CD14-positive monocyte (primary cell): ENCODE results near the gene NPAT. TPM values are rescaled to one million over a fixed set of nuclear protein-coding genes. Genes with fewer than 3 reads are reported as not detected.

ENCODE experiments used
- DNase-seq, 3 donors: peaks; one replicate each; pipeline ENCODE4 v3.0.0-alpha.2; 2011 to 2022
- H2AFZ ChIP-seq: 2 replicates; pipeline ENCODE4 v1.6.0; 2012; ENCODE audit warnings: mild to moderate bottlenecking, low read depth, low read length, inconsistent platforms; ENCODE audit not compliant: insufficient read depth, poor library complexity, severe bottlenecking
- H3K27ac ChIP-seq, 2 donors: 1 replicate in 1 of 2; 2 replicates in 1 of 2; pipeline ENCODE4 v1.5.1; 2012 to 2013; ENCODE audit warnings: low read length in 2 of 2, control low read depth in 1 of 2, inconsistent platforms in 1 of 2, low read depth in 1 of 2, mild to moderate bottlenecking in 1 of 2
- H3K27me3 ChIP-seq, 2 donors: one replicate each; pipeline versions ENCODE4 v1.6.0 to v1.6.1; 2011 to 2013; ENCODE audit warnings: low read length in 2 of 2; ENCODE audit not compliant: control insufficient read depth in 2 of 2, insufficient read depth in 2 of 2
- H3K36me3 ChIP-seq, 2 donors: replicated peaks in 1 of 2; 1 replicate in 1 of 2; 2 replicates in 1 of 2; pipeline versions ENCODE4 v1.5.1 to v1.6.1; 2012 to 2013; ENCODE audit warnings: low read length in 2 of 2, control low read depth in 1 of 2, inconsistent platforms in 1 of 2, mild to moderate bottlenecking in 1 of 2; ENCODE audit not compliant: insufficient read depth in 2 of 2, control insufficient read depth in 1 of 2
- H3K4me1 ChIP-seq, 2 donors: 1 replicate in 1 of 2; 2 replicates in 1 of 2; pipeline versions ENCODE4 v1.5.1 to v1.6.1; 2012 to 2013; ENCODE audit warnings: low read length in 2 of 2, control low read depth in 1 of 2, inconsistent platforms in 1 of 2, mild to moderate bottlenecking in 1 of 2, moderate library complexity in 1 of 2; ENCODE audit not compliant: insufficient read depth in 2 of 2, control insufficient read depth in 1 of 2
- H3K4me2 ChIP-seq: replicated peaks from 2 replicates; pipeline ENCODE3; 2012; ENCODE audit warnings: low read length, moderate library complexity, mild to moderate bottlenecking; ENCODE audit not compliant: poor library complexity, severe bottlenecking; ENCODE audit errors: extremely low read depth
- H3K4me3 ChIP-seq, 3 experiments: fragments of 200-600 bp in 1 of 3; sonication (generic) in 1 of 3; replicated peaks in 1 of 3; 1 replicate in 2 of 3; 2 replicates in 1 of 3; pipeline ENCODE4 v1.5.1; 2011 to 2013; ENCODE audit warnings: low read length in 3 of 3, mild to moderate bottlenecking in 3 of 3, control low read depth in 2 of 3, low read depth in 2 of 3, inconsistent platforms in 1 of 3, moderate library complexity in 1 of 3
- H3K79me2 ChIP-seq: 2 replicates; pipeline ENCODE4 v1.6.0; 2012; ENCODE audit warnings: mild to moderate bottlenecking, control low read depth, inconsistent platforms, low read length, moderate library complexity; ENCODE audit not compliant: insufficient read depth
- H3K9ac ChIP-seq: 2 replicates; pipeline ENCODE4 v1.6.0; 2017; ENCODE audit warnings: low read length, mild to moderate bottlenecking; ENCODE audit not compliant: insufficient read depth, poor library complexity, severe bottlenecking
- H3K9me3 ChIP-seq, 2 donors: replicated peaks in 1 of 2; 1 replicate in 1 of 2; 2 replicates in 1 of 2; pipeline versions ENCODE4 v1.5.1 to v1.6.1; 2012 to 2013; ENCODE audit warnings: low read length in 2 of 2, control low read depth in 1 of 2; ENCODE audit not compliant: control insufficient read depth in 1 of 2, insufficient read depth in 1 of 2
- H4K20me1 ChIP-seq: 2 replicates; pipeline ENCODE4 v1.6.0; 2012; ENCODE audit warnings: mild to moderate bottlenecking, low read length, control low read depth, moderate library complexity; ENCODE audit not compliant: insufficient read depth
- H3K27ac Mint-ChIP-seq, 7 donors: one replicate each; pipeline ENCODE4 v1.8.0; 2020; ENCODE audit warnings: mild to moderate bottlenecking in 7 of 7, mixed read lengths in 7 of 7, moderate library complexity in 6 of 7, inconsistent platforms in 2 of 7
- H3K27me3 Mint-ChIP-seq, 3 donors: one replicate each; pipeline ENCODE4 v1.8.0; 2021 to 2022; ENCODE audit warnings: low read depth in 3 of 3, mild to moderate bottlenecking in 3 of 3, mixed read lengths in 3 of 3, moderate library complexity in 3 of 3, inconsistent platforms in 1 of 3
- H3K36me3 Mint-ChIP-seq, 2 donors: one replicate each; pipeline ENCODE4 v1.8.0; 2020; ENCODE audit warnings: mixed read lengths in 2 of 2, inconsistent platforms in 1 of 2, mild to moderate bottlenecking in 1 of 2
- H3K4me1 Mint-ChIP-seq: one replicate; pipeline ENCODE4 v1.8.0; 2020; ENCODE audit warnings: mild to moderate bottlenecking, mixed read lengths
- H3K4me3 Mint-ChIP-seq, 2 donors: one replicate each; pipeline ENCODE4 v1.8.0; 2020; ENCODE audit warnings: mild to moderate bottlenecking in 2 of 2, mixed read lengths in 2 of 2, moderate library complexity in 1 of 2
- H3K9me3 Mint-ChIP-seq, 7 donors: one replicate each; pipeline ENCODE4 v1.8.0; 2020 to 2022; ENCODE audit warnings: mixed read lengths in 7 of 7, mild to moderate bottlenecking in 6 of 7, moderate library complexity in 6 of 7, inconsistent platforms in 2 of 7
- WGBS: methylation state at CpG from one replicate; pipeline ENCODE4 v1.1.5; 2013; ENCODE audit warnings: missing lambda C conversion rate; ENCODE audit not compliant: insufficient coverage; 5-methylcytosine and 5-hydroxymethylcytosine counted together
- intact Hi-C, 2 donors: fragments of 100-400 bp; cut with micrococcal nuclease; formaldehyde crosslinking; loops; one replicate each; pipeline versions ENCODE4 v1.15.0 to v1.15.1; 2023
- polyA plus RNA-seq, 3 donors: library from polyadenylated mRNA; depleted of rRNA in 1 of 3; unstranded in 2 of 3; stranded (reverse) in 1 of 3; fragments of 300-500 nt in 2 of 3; fragments of >200 nt in 1 of 3; fragmentation: Illumina TruSeq in 2 of 3; gene quantifications; 1 replicate in 2 of 3; 2 replicates in 1 of 3; pipeline ENCODE4 v1.2.3, GENCODE V29; 2012 to 2021
- TF ChIP-seq, protein P1 (sequence below): fragments of 200-600 bp; IDR thresholded peaks from one replicate; pipeline ENCODE4 v1.8.0; 2022; ENCODE audit warnings: antibody characterized with exemption, mild to moderate bottlenecking

Gene NPAT
- polyA plus RNA-seq, 3 donors, result 3.7 to 5.0 (median 4.1) TPM

DNA sequence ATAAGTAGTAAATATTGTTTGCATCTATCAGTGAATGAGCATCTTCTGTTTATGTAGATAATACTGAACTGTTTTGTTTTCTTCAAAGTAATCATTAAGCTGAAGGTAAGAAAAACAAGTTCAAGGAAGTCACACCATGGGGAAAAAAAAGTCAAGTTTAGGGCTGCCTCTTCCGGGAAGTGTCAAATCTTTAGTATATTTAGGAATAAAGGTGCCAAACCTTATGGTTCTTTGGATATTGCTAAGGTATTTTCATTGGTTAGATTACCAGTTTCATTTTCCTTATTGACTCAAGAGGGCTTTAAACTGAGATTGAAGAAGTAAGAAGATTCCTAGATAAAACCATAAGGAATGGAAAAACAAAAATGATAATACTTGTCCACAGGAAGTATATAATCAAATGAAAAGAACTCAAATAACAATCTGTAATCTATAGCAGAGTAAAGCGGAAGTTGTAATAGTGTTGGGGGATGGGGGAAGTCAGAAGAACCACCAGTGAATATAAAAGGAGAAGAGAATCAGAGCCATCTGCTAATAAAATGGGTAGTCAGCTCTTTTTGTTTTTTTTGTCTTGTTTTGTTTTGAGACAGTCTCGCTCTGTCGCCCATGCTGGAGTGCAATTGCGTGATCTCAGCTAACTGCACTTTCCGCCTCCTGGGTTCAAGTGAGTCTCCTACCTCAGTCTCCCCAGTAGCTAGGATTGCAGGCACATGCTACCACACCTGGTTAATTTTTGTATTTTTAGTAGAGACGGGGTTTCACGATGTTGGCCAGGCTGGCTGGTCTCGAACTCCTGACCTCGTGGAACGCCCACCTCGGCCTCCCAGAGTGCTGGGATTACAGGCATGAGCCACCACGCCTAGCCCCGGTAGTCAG is 2.7 kb upstream of the NPAT start:
- WGBS, result 81% methylated on average over 6 of the region's 14 CpGs
- intact Hi-C loops, result loop anchor here (5.0 to 10.0 kb wide), 4 partner anchors 100 to 270 kb away; partner anchors contain the start of genes ACAT1 (in 2 of the 2), C11orf65 (in 1 of the 2) and POGLUT3 (in 1 of the 2)
- Histone ChIP-seq H3K27me3 (no peaks in the 10 kb centered on the region), H3K27ac (peak overlapping the region; percentile 84 to 99), H3K4me2 (peak overlapping the region; percentile 91), H3K9me3 (no peaks in the 10 kb centered on the region), H3K36me3 (peaks cover 24 to 27% of the 10 kb centered on the region in 2 donors), H3K9ac (peak overlapping the region; percentile 59), H4K20me1 (no peaks in the 10 kb centered on the region), H3K4me1 (peaks cover 42 to 51% of the 10 kb centered on the region in 2 donors), H3K4me3 (peak overlapping the region; percentile 24 to 89 (median 86)), H3K79me2 (peaks cover 68% of the 10 kb centered on the region), H2AFZ (peak overlapping the region; percentile 75)
- peak; percentile 53 to 69 (median 66) for DNase-seq
- Mint-ChIP-seq H3K36me3 (peaks cover 34 to 41% of the 10 kb centered on the region in 2 donors), H3K4me1 (peaks cover 27% of the 10 kb centered on the region), H3K27me3 (peaks cover 0 to 2% (median 1%) of the 10 kb centered on the region in 3 donors), H3K4me3 (no peak overlapping the region), H3K9me3 (no peaks in the 10 kb centered on the region), H3K27ac (peak overlapping the region in 4 of 7 donors; percentile 92 to 95 (median 94))
- TF ChIP-seq, protein P1, sequence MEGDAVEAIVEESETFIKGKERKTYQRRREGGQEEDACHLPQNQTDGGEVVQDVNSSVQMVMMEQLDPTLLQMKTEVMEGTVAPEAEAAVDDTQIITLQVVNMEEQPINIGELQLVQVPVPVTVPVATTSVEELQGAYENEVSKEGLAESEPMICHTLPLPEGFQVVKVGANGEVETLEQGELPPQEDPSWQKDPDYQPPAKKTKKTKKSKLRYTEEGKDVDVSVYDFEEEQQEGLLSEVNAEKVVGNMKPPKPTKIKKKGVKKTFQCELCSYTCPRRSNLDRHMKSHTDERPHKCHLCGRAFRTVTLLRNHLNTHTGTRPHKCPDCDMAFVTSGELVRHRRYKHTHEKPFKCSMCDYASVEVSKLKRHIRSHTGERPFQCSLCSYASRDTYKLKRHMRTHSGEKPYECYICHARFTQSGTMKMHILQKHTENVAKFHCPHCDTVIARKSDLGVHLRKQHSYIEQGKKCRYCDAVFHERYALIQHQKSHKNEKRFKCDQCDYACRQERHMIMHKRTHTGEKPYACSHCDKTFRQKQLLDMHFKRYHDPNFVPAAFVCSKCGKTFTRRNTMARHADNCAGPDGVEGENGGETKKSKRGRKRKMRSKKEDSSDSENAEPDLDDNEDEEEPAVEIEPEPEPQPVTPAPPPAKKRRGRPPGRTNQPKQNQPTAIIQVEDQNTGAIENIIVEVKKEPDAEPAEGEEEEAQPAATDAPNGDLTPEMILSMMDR, result no peak

DNA sequence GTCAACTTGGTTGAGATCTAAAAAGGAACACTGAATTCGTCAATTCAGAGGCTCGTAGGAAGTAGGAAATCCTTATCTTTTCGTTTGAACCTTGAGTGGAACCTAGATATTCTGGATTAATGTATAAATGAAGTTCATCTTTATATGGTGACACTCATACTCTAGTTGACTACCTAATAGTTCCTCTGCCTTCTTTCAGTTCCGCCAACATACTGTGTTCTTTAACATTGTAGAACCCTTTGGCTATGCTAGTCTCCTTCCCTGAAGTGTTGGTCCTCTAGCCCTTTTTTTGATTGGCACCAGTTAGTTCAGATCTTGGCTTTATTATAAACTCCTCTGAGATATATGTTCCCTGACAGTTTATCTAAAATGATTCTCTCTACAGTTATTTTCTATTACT is 1.9 kb upstream of the NPAT start:
- no peaks in the 10 kb centered on the region for H3K9me3 ChIP-seq
- peak overlapping the region in 1 of 2 donors; percentile 99 for H3K27ac ChIP-seq
- peaks cover 17 to 20% of the 10 kb centered on the region in 2 donors for H3K36me3 ChIP-seq
- WGBS, result 65% methylated on average over 3 of the region's 4 CpGs
- H3K4me1 ChIP-seq, result peaks cover 43 to 56% of the 10 kb centered on the region in 2 donors
- DNase-seq, result no peak
- peak overlapping the region; percentile 72 to 89 (median 86) for H3K4me3 ChIP-seq
- peak overlapping the region; percentile 88 for H2AFZ ChIP-seq
- TF ChIP-seq, protein P1, result no peak
- Mint-ChIP-seq H3K27me3 (peaks cover 0 to 1% (median 0%) of the 10 kb centered on the region in 3 donors), H3K27ac (peak overlapping the region in 2 of 7 donors; percentile 92 to 93), H3K4me3 (no peak overlapping the region), H3K36me3 (peaks cover 26 to 34% of the 10 kb centered on the region in 2 donors), H3K4me1 (peaks cover 33% of the 10 kb centered on the region), H3K9me3 (no peaks in the 10 kb centered on the region)
- H3K4me2 ChIP-seq, result peak overlapping the region; percentile 91
- no peaks in the 10 kb centered on the region for H4K20me1 ChIP-seq
- H3K79me2 ChIP-seq, result peaks cover 75% of the 10 kb centered on the region
- no peaks in the 10 kb centered on the region for H3K27me3 ChIP-seq
- H3K9ac ChIP-seq, result no peak overlapping the region
- intact Hi-C loops, result loop anchor here (5.0 to 10.0 kb wide), 3 partner anchors 100 to 270 kb away; partner anchors contain the start of genes ACAT1 (in 1 of the 2), C11orf65 (in 1 of the 2) and POGLUT3 (in 1 of the 2)
